Glutamatergic neuron (in vitro differentiated cells): ENCODE measurements around the gene CLCA2. TPM values are rescaled to one million over a fixed set of nuclear protein-coding genes. Genes with fewer than 3 reads are reported as not detected.

Experiments
- DNase-seq: peaks from one replicate; pipeline ENCODE4 v3.0.0; 2022
- H3K27ac Mint-ChIP-seq: one replicate; pipeline ENCODE4 v1.8.0; 2020; ENCODE audit warnings: mild to moderate bottlenecking, mixed read lengths, inconsistent platforms; ENCODE audit not compliant: unreplicated experiment
- H3K27me3 Mint-ChIP-seq: one replicate; pipeline ENCODE4 v1.8.0; 2020; ENCODE audit warnings: mild to moderate bottlenecking, moderate library complexity, mixed read lengths, inconsistent platforms; ENCODE audit not compliant: unreplicated experiment
- H3K36me3 Mint-ChIP-seq: one replicate; pipeline ENCODE4 v1.8.0; 2020; ENCODE audit warnings: mild to moderate bottlenecking, mixed read lengths, inconsistent platforms; ENCODE audit not compliant: unreplicated experiment
- H3K4me1 Mint-ChIP-seq: one replicate; pipeline ENCODE4 v1.8.0; 2020; ENCODE audit warnings: mild to moderate bottlenecking, low read depth, mixed read lengths, inconsistent platforms; ENCODE audit not compliant: unreplicated experiment
- H3K4me3 Mint-ChIP-seq: one replicate; pipeline ENCODE4 v1.8.0; 2020; ENCODE audit warnings: mild to moderate bottlenecking, mixed read lengths, inconsistent platforms; ENCODE audit not compliant: unreplicated experiment
- H3K9me3 Mint-ChIP-seq: one replicate; pipeline ENCODE4 v1.8.0; 2020; ENCODE audit warnings: mild to moderate bottlenecking, moderate library complexity, mixed read lengths, inconsistent platforms; ENCODE audit not compliant: unreplicated experiment
- total RNA-seq: library from RNA; stranded (reverse); fragmentation: NEBNext Ultra II Directional; extraction: Animal tissue kit (Norgen Biotek cat#: 25700); gene quantifications from one replicate; pipeline ENCODE4 v1.2.1, GENCODE V29; 2021; ENCODE audit not compliant: unreplicated experiment
- TF ChIP-seq, protein P1 (sequence below): fragments of 200-600 bp; sonication (generic); IDR thresholded peaks from one replicate; pipeline ENCODE4 v1.5.0; 2021; ENCODE audit not compliant: partially characterized antibody, unreplicated experiment

Gene CLCA2
- total RNA-seq, 1 donor from 2014 or later, result not detected

DNA sequence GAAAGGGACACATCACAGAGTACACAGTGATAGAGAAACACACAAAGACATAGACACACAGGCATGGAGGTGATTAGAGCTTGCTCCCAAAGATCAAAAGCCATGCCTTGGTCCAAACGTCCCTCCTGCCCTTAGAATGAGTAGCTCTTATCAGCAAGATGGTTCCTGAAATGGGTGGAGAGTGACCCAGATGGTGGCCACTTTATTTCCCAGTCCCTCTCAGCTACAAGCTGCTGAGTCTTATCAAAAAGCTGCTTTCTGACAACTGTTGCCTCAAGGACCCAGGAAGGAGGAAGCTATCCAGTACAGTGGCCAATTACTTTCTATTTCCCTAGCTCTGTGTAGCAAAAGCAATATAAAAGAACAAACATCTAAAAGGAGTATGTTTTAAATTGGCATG, 37.0 kb downstream of the CLCA2 start:
- no peaks in the 10 kb centered on the region for H3K27me3 Mint-ChIP-seq

DNA sequence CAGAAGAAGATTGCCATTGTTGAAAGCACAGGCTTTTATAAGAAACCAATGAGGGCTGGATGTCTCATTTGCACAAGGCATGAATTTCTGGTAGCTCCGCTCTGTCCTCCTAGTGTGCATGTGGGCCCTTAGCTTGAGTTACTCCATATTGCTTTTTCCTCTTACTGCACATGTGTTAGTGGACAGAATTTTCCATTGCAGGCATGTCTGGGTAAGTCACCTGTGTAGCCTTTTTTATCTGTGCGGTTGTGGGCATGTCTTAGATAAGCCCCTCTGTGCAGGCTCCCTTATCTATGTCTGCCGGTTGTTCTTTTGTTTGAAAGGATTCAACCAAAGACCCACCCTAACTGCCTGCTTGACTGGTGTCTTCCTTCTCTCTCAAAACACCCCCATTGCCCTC, 37.5 kb downstream of the CLCA2 start:
- TF ChIP-seq, protein P1, sequence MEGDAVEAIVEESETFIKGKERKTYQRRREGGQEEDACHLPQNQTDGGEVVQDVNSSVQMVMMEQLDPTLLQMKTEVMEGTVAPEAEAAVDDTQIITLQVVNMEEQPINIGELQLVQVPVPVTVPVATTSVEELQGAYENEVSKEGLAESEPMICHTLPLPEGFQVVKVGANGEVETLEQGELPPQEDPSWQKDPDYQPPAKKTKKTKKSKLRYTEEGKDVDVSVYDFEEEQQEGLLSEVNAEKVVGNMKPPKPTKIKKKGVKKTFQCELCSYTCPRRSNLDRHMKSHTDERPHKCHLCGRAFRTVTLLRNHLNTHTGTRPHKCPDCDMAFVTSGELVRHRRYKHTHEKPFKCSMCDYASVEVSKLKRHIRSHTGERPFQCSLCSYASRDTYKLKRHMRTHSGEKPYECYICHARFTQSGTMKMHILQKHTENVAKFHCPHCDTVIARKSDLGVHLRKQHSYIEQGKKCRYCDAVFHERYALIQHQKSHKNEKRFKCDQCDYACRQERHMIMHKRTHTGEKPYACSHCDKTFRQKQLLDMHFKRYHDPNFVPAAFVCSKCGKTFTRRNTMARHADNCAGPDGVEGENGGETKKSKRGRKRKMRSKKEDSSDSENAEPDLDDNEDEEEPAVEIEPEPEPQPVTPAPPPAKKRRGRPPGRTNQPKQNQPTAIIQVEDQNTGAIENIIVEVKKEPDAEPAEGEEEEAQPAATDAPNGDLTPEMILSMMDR, result no peak
- no peak for DNase-seq
- H3K4me1 Mint-ChIP-seq, result no peaks in the 10 kb centered on the region
- no peak overlapping the region for H3K27ac Mint-ChIP-seq
- no peaks in the 10 kb centered on the region for H3K36me3 Mint-ChIP-seq
- H3K9me3 Mint-ChIP-seq, result no peaks in the 10 kb centered on the region
- H3K27me3 Mint-ChIP-seq, result no peaks in the 10 kb centered on the region
- no peak overlapping the region for H3K4me3 Mint-ChIP-seq

More for the DNA sequence above, 37.0 kb downstream of the CLCA2 start:
- no peak overlapping the region for H3K4me3 Mint-ChIP-seq
- DNase-seq, result no peak
- H3K36me3 Mint-ChIP-seq, result no peaks in the 10 kb centered on the region
- no peak overlapping the region for H3K27ac Mint-ChIP-seq
- no peaks in the 10 kb centered on the region for H3K4me1 Mint-ChIP-seq
- no peaks in the 10 kb centered on the region for H3K9me3 Mint-ChIP-seq
- TF ChIP-seq, protein P1, result no peak

GRCh38 chr1:86464819-86465218, 40.8 kb downstream of the CLCA2 start:
- no peaks in the 10 kb centered on the region for H3K27me3 Mint-ChIP-seq
- H3K4me1 Mint-ChIP-seq, result no peaks in the 10 kb centered on the region
- no peak for DNase-seq
- no peak overlapping the region for H3K27ac Mint-ChIP-seq
- TF ChIP-seq, protein P1, result no peak
- no peak overlapping the region for H3K4me3 Mint-ChIP-seq
- no peaks in the 10 kb centered on the region for H3K36me3 Mint-ChIP-seq
- H3K9me3 Mint-ChIP-seq, result no peaks in the 10 kb centered on the region

DNA sequence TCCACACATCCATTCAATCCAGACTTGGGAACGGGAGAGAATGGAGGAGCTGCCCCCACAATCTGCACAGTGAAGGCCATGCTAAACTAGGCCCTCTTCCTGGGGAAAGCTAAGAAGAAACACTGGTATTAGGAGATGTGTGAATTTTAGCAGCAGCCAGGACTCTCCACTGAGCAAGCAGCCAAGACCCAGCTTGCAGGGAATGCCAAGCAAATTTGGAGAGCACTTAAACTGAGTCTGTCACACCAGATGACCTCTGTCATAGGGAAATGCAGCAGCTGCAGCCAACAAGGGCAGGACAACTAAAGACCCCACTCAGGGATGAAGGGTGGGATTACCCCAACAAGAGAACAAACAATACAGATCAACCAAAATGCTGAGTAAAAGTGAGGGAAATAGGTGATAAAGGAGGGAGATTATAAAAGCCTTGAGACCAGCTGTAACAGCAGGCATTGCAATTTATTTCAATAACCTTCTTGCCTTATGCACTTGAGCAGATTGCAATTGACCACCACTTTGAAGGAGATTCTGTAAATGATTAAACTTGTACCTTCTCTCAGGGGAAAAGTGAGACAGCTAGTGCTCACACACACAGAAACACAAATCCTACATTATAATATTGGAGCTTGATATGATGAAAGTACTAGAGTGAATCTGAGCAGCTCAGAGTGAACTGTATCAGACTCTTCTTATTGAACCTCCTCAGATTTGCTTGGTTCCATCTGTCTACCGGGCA, 42.3 kb downstream of the CLCA2 start:
- H3K4me1 Mint-ChIP-seq, result no peaks in the 10 kb centered on the region
- no peak overlapping the region for H3K27ac Mint-ChIP-seq
- H3K36me3 Mint-ChIP-seq, result no peaks in the 10 kb centered on the region

DNA sequence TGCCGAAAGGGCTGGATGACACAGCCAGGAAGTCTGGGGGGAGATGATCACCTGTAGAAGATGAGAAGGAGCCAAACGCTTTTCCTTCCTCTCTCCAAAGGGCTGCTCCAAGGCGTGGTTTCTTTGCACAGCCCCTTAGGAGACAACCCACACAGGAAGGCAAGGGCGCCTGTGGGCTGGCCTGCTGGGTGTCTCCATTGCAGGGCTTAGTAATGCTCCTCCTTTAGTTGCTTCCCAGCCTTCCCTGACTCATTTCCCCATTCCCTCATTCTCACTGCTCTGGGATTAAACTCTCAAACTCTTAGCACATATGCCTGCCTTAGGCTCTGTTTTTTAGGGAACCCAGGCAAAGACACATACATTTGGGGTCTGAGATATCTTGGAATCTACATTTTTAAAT, 43.0 kb downstream of the CLCA2 start:
- TF ChIP-seq, protein P1, result no peak
- Mint-ChIP-seq H3K36me3 (no peaks in the 10 kb centered on the region), H3K27ac (no peak overlapping the region), H3K9me3 (no peaks in the 10 kb centered on the region), H3K4me1 (no peaks in the 10 kb centered on the region), H3K4me3 (no peak overlapping the region), H3K27me3 (no peaks in the 10 kb centered on the region)
- DNase-seq, result no peak

More for the DNA sequence above, 42.3 kb downstream of the CLCA2 start:
- Mint-ChIP-seq H3K27me3 (no peaks in the 10 kb centered on the region), H3K9me3 (no peaks in the 10 kb centered on the region), H3K4me3 (no peak overlapping the region)
- DNase-seq, result no peak
- TF ChIP-seq, protein P1, result no peak
